Measurements from ENCODE around the gene RRP8. TPM values are rescaled to one million over a fixed set of nuclear protein-coding genes. Genes with fewer than 3 reads are reported as not detected.

The RRP8 gene
- total and polyA plus RNA-seq, 2 of the 8 experiments (the other 6 are each of a cell fraction or from before 2014, with no cell fraction given): 4.2 to 14.9 TPM

- Histone ChIP-seq H3K79me1 (ENCODE audit: low read depth, low read length) (no peaks in the 10 kb centered on the region; the same call in none of the 2 replicates), H3K9ac (replicated peaks in 1 of 4; ENCODE audit: extremely low read depth in 1 of 4, low read depth in 3 of 4, low read length in 3 of 4) (no peak overlapping the region), H3K14ac (ENCODE audit: insufficient read length) (no peak overlapping the region), H2AFZ (ENCODE audit: low read length) (no peak overlapping the region), H3K4me3 (ENCODE audit: extremely low read depth in 1 of 4, insufficient read depth in 2 of 4, low read depth in 3 of 4, low read length in 4 of 4) (no peak overlapping the region), H3K27me3 (replicated peaks in 1 of 4; ENCODE audit: control insufficient read depth in 3 of 4, extremely low read depth in 1 of 4, insufficient read depth in 3 of 4, low read length in 3 of 4) (peaks cover 8 to 21% (median 17%) of the 10 kb centered on the region in 4 experiments), H4K8ac (ENCODE audit: extremely low read depth, insufficient read depth, low read length) (peak overlapping the region; percentile 31; the same call in 1 of the 2 replicates), H2BK5ac (ENCODE audit: low read depth, low read length) (no peak overlapping the region), H4K5ac (ENCODE audit: insufficient read length, low read depth, low read length) (no peak overlapping the region), H3K23me2 (ENCODE audit: low read depth, low read length) (peaks cover 7% of the 10 kb centered on the region; the same call in 1 of the 2 replicates), H3K36me3 (ENCODE audit: control insufficient read depth in 2 of 4, insufficient read depth in 4 of 4, low read length in 3 of 4) (peaks cover 0 to 3% (median 1%) of the 10 kb centered on the region in 4 experiments; a peak in 3 of 8 replicates), H3K4me1 (replicated peaks in 1 of 4; ENCODE audit: control insufficient read depth in 3 of 4, insufficient read depth in 4 of 4, low read length in 3 of 4) (peaks cover 0 to 4% (median 2%) of the 10 kb centered on the region in 4 experiments; a peak in 2 of 7 replicates), H3K4ac (replicated peaks; ENCODE audit: insufficient read length, low read depth, low read length) (no peak overlapping the region), H3K9me3 (ENCODE audit: insufficient read depth in 2 of 2, low read depth in 1 of 2, low read length in 1 of 2) (no peaks in the 10 kb centered on the region), H3K23ac (ENCODE audit: insufficient read length) (no peak overlapping the region), H4K91ac (replicated peaks; ENCODE audit: insufficient read length, low read length) (no peak overlapping the region), H3K56ac (replicated peaks; ENCODE audit: insufficient read length, low read depth, low read length) (no peak overlapping the region), H3K79me2 (ENCODE audit: control insufficient read depth in 1 of 2, insufficient read depth in 2 of 2, low read length in 2 of 2) (no peaks in the 10 kb centered on the region), H2AK5ac (ENCODE audit: low read depth, low read length) (no peak overlapping the region), H3K4me2 (ENCODE audit: insufficient read depth in 1 of 2, low read depth in 2 of 2, low read length in 2 of 2) (no peak overlapping the region), H3K27ac (ENCODE audit: low read depth, low read length) (no peak overlapping the region), H3K18ac (ENCODE audit: extremely low read depth, low read length) (no peak overlapping the region), H4K20me1 (replicated peaks in 1 of 2; ENCODE audit: control insufficient read depth in 1 of 2, insufficient read depth in 2 of 2, low read length in 2 of 2) (peaks cover 4% of the 10 kb centered on the region in 2 experiments), H2BK120ac (replicated peaks; ENCODE audit: low read depth, low read length) (no peak overlapping the region), H2BK20ac (ENCODE audit: low read length) (no peak overlapping the region), H2BK15ac (ENCODE audit: low read length) (no peak overlapping the region), H2BK12ac (ENCODE audit: low read depth, low read length) (no peak overlapping the region)
- DNase-seq (ENCODE audit: low read depth in 1 of 2, low spot score in 2 of 2) (no peak), FAIRE-seq (no peak)
- WGBS, 2 experiments (ENCODE audit: extremely low coverage in 1 of 2, insufficient coverage in 1 of 2, insufficient read length in 1 of 2, insufficient replicate concordance in 2 of 2, low coverage in 1 of 2, low lambda C conversion rate in 2 of 2, missing lambda C conversion rate in 1 of 2): 94% methylated on average over 12 of the region's 12 CpGs; no CpG with 5 or more reads in 1 of the 2 experiments
- ChIA-PET POLR2A (ENCODE audit: partially characterized antibody) (interaction anchor here (1.0 to 1.5 kb wide), 2 partner anchors 14 to 61 kb away, joined by 3 to 8 read pairs; partner anchors contain the start of gene TAF10), CTCF (ENCODE audit: partially characterized antibody) (interaction anchor here (0.7 to 1.3 kb wide), 3 partner anchors 12 to 81 kb away, joined by 3 read pairs; no protein-coding TSS in a partner anchor)
- TF ChIP-seq JUN (IDR thresholded peaks at IDR 0.05; ENCODE audit: low read depth, low read length): no peak
- TF ChIP-seq POLR2A (IDR thresholded peaks at IDR 0.05; ENCODE audit: control extremely low read depth in 1 of 2, low read depth in 2 of 2, low read length in 2 of 2): no peak
- no peak for TF ChIP-seq CTBP2 (IDR thresholded peaks at IDR 0.05; ENCODE audit: borderline replicate concordance, insufficient read depth, insufficient read length, low read length)
- no peak for TF ChIP-seq ATF3 (IDR thresholded peaks at IDR 0.05; ENCODE audit: insufficient read depth, low read depth, low read length)
- no peak for TF ChIP-seq CHD1 (IDR thresholded peaks at IDR 0.05; ENCODE audit: low read depth, low read length)
- no peak for TF ChIP-seq SIN3A (conservative IDR thresholded peaks at IDR 0.05 in 1 of 2, IDR thresholded peaks at IDR 0.05 in 1 of 2; ENCODE audit: low read depth in 1 of 2, low read length in 2 of 2)
- no peak for TF ChIP-seq POLR2AphosphoS5 (IDR thresholded peaks at IDR 0.05; ENCODE audit: low read depth, low read length)
These were observed 21.9 kb upstream of the RRP8 start for GRCh38 chr11:6625156-6625831.
